SU-DHL-6 (cell line): ENCODE data around the gene USH1C.

Source experiments
- CTCF ChIP-seq: fragments of 200-600 bp; sonication (generic); IDR thresholded peaks from one replicate; pipeline ENCODE4 v1.5.1; 2017; ENCODE audit warnings: antibody characterized with exemption, mild to moderate bottlenecking, low read length, moderate library complexity; ENCODE audit not compliant: insufficient read depth, poor library complexity, severe bottlenecking
- EZH2phosphoT487 ChIP-seq: fragments of 200-600 bp; sonication (generic), shearing (Covaris generic); conservative IDR thresholded peaks from 2 replicates; pipeline ENCODE4 v1.6.1; 2018; ENCODE audit warnings: mild to moderate bottlenecking, antibody characterized with exemption, low read length, moderate library complexity, mixed read lengths

GRCh38 chr11:17527628-17527995 lies 16.6 kb downstream of the USH1C start:
- TF ChIP-seq CTCF, result no peak
- no peak for TF ChIP-seq EZH2phosphoT487
